ENCODE measurements around the gene CAMTA1.

Gene CAMTA1

GRCh38 chr1:7676274-7676945 lies 891.2 kb downstream of the CAMTA1 start:
- Histone ChIP-seq H3K9me3 (ENCODE audit: insufficient read depth, low read length) (no peaks in the 10 kb centered on the region), H3K79me2 (ENCODE audit: insufficient read depth, low read length) (no peaks in the 10 kb centered on the region), H3K9ac (ENCODE audit: low read length) (no peak overlapping the region), H3K27ac (ENCODE audit: low read depth, low read length) (no peak overlapping the region), H4K20me1 (ENCODE audit: low read depth, low read length) (no peaks in the 10 kb centered on the region), H2AFZ (ENCODE audit: low read depth, low read length, severe bottlenecking) (no peak overlapping the region), H3K9me2 (replicated peaks; ENCODE audit: insufficient read depth, low read length) (no peaks in the 10 kb centered on the region), H3K27me3 (ENCODE audit: low read length) (no peaks in the 10 kb centered on the region), H3F3A (ENCODE audit: insufficient read depth) (no peaks in the 10 kb centered on the region), H3K36me3 (ENCODE audit: low read length) (no peaks in the 10 kb centered on the region), H3K4me2 (ENCODE audit: low read depth, low read length, poor library complexity, severe bottlenecking) (no peak overlapping the region), H3K4me3 (ENCODE audit: insufficient read depth, low read length, poor library complexity, severe bottlenecking) (no peak overlapping the region)
- TF ChIP-seq EZH2phosphoT487 (conservative IDR thresholded peaks at IDR 0.05; ENCODE audit: low read length) (no peak), CTCF (IDR thresholded peaks at IDR 0.05; ENCODE audit: insufficient read depth, low read length, poor library complexity, severe bottlenecking) (no peak)

GRCh38 chr1:7677111-7677510 lies 891.9 kb downstream of the CAMTA1 start:
- Histone ChIP-seq H3F3A (ENCODE audit: insufficient read depth) (no peaks in the 10 kb centered on the region), H3K79me2 (ENCODE audit: insufficient read depth, low read length) (no peaks in the 10 kb centered on the region), H4K20me1 (ENCODE audit: low read depth, low read length) (no peaks in the 10 kb centered on the region), H3K9me2 (replicated peaks; ENCODE audit: insufficient read depth, low read length) (no peaks in the 10 kb centered on the region), H2AFZ (ENCODE audit: low read depth, low read length, severe bottlenecking) (no peak overlapping the region), H3K9ac (ENCODE audit: low read length) (no peak overlapping the region), H3K4me2 (ENCODE audit: low read depth, low read length, poor library complexity, severe bottlenecking) (no peak overlapping the region), H3K4me3 (ENCODE audit: insufficient read depth, low read length, poor library complexity, severe bottlenecking) (no peak overlapping the region), H3K9me3 (ENCODE audit: insufficient read depth, low read length) (no peaks in the 10 kb centered on the region), H3K36me3 (ENCODE audit: low read length) (no peaks in the 10 kb centered on the region), H3K27me3 (ENCODE audit: low read length) (no peaks in the 10 kb centered on the region), H3K27ac (ENCODE audit: low read depth, low read length) (no peak overlapping the region)
- TF ChIP-seq EZH2phosphoT487 (conservative IDR thresholded peaks at IDR 0.05; ENCODE audit: low read length) = no peak
- no peak for TF ChIP-seq CTCF (IDR thresholded peaks at IDR 0.05; ENCODE audit: insufficient read depth, low read length, poor library complexity, severe bottlenecking)

- Histone ChIP-seq H3K36me3 (ENCODE audit: low read length) (no peaks in the 10 kb centered on the region), H4K20me1 (ENCODE audit: low read depth, low read length) (no peaks in the 10 kb centered on the region), H3K4me2 (ENCODE audit: low read depth, low read length, poor library complexity, severe bottlenecking) (no peak overlapping the region), H3K9me2 (replicated peaks; ENCODE audit: insufficient read depth, low read length) (no peaks in the 10 kb centered on the region), H3K4me3 (ENCODE audit: insufficient read depth, low read length, poor library complexity, severe bottlenecking) (no peak overlapping the region), H3K9me3 (ENCODE audit: insufficient read depth, low read length) (no peaks in the 10 kb centered on the region), H3K27ac (ENCODE audit: low read depth, low read length) (no peak overlapping the region), H3K27me3 (ENCODE audit: low read length) (no peaks in the 10 kb centered on the region), H2AFZ (ENCODE audit: low read depth, low read length, severe bottlenecking) (no peak overlapping the region), H3K9ac (ENCODE audit: low read length) (no peak overlapping the region), H3K79me2 (ENCODE audit: insufficient read depth, low read length) (no peaks in the 10 kb centered on the region), H3F3A (ENCODE audit: insufficient read depth) (no peaks in the 10 kb centered on the region)
- TF ChIP-seq CTCF (IDR thresholded peaks at IDR 0.05; ENCODE audit: insufficient read depth, low read length, poor library complexity, severe bottlenecking) (no peak), EZH2phosphoT487 (conservative IDR thresholded peaks at IDR 0.05; ENCODE audit: low read length) (no peak)
Observed at GRCh38 chr1:7677815-7678214, 892.6 kb downstream of the CAMTA1 start.

Data from SU-DHL-6 (cell line).